ENCODE measurements around the gene TSHZ2. TPM values are rescaled to one million over a fixed set of nuclear protein-coding genes. Genes with fewer than 3 reads are reported as not detected.

Gene TSHZ2
- total RNA-seq, 1 experiment from 2014 or later = 0.07 TPM

- intact Hi-C loops (cut with micrococcal nuclease) = no loop called here
- DNase-seq (ENCODE audit: low read depth, low spot score) (no peak), ATAC-seq (no peak)
- no peaks in the 10 kb centered on the region for H3K79me2 ChIP-seq (ENCODE audit: insufficient read depth, low read length)
- H4K20me1 ChIP-seq (ENCODE audit: insufficient read depth) = no peaks in the 10 kb centered on the region
- no peak for TF ChIP-seq ATF3 (IDR thresholded peaks at IDR 0.05)
- TF ChIP-seq CBX3 (IDR thresholded peaks at IDR 0.05; ENCODE audit: low read depth) = no peak
- no peak for TF ChIP-seq JUND (IDR thresholded peaks at IDR 0.05)
- TF ChIP-seq TCF7L2 (IDR thresholded peaks at IDR 0.05; ENCODE audit: borderline replicate concordance, extremely low read depth, insufficient read depth, insufficient read length) = no peak
- TF ChIP-seq REST (IDR thresholded peaks at IDR 0.05; ENCODE audit: low read depth) = no peak
- no TSS peak for BruUV-seq (replicated peaks)
- ChIA-PET CTCF (no interaction called here), POLR2A (no interaction called here), RAD21 (ENCODE audit: low non-redundant PET in 1 of 2, low total read pairs in 2 of 2, uncharacterized antibody in 2 of 2, unreplicated experiment in 2 of 2) (no interaction called here)
- no peak overlapping the region for H3K27ac ChIP-seq (ENCODE audit: low read depth, low read length)
- no peak overlapping the region for H3K4me3 ChIP-seq (replicated peaks in 1 of 2; ENCODE audit: low read depth in 1 of 2, low read length in 2 of 2)
- no peaks in the 10 kb centered on the region for H3K9me2 ChIP-seq (ENCODE audit: insufficient read depth)
- H3K4me1 ChIP-seq (ENCODE audit: control insufficient read depth in 1 of 2, insufficient read depth in 2 of 2, low read length in 2 of 2) = no peaks in the 10 kb centered on the region
- H3K36me3 ChIP-seq (ENCODE audit: control insufficient read depth in 1 of 2, insufficient read depth in 2 of 2, low read length in 2 of 2) = no peaks in the 10 kb centered on the region
- H3K27me3 ChIP-seq (ENCODE audit: insufficient read depth, low read length) = peaks cover 6% of the 10 kb centered on the region; the same call in 1 of the 2 replicates
- no peak overlapping the region for H3K4me2 ChIP-seq (ENCODE audit: low read length)
- H3K9ac ChIP-seq (ENCODE audit: low read length) = no peak overlapping the region
- no peak overlapping the region for H2AFZ ChIP-seq (ENCODE audit: low read depth, low read length, poor library complexity, severe bottlenecking)
- H3K9me3 ChIP-seq (ENCODE audit: control insufficient read depth in 1 of 2, insufficient read depth in 1 of 2, low read depth in 1 of 2, low read length in 2 of 2) = peaks cover 0 to 7% of the 10 kb centered on the region in 2 experiments; a peak in 1 of 4 replicates
Observed at GRCh38 chr20:53360852-53361251, 388.7 kb downstream of the TSHZ2 start.

GRCh38 chr20:53362736-53363135 lies 390.6 kb downstream of the TSHZ2 start:
- ChIA-PET RAD21 (ENCODE audit: low non-redundant PET in 1 of 2, low total read pairs in 2 of 2, uncharacterized antibody in 2 of 2, unreplicated experiment in 2 of 2) (no interaction called here), POLR2A (no interaction called here), CTCF (no interaction called here)
- BruUV-seq (replicated peaks) = no TSS peak
- Histone ChIP-seq H3K9me2 (ENCODE audit: insufficient read depth) (no peaks in the 10 kb centered on the region), H3K4me2 (ENCODE audit: low read length) (no peak overlapping the region), H4K20me1 (ENCODE audit: insufficient read depth) (no peaks in the 10 kb centered on the region), H3K4me3 (replicated peaks in 1 of 2; ENCODE audit: low read depth in 1 of 2, low read length in 2 of 2) (no peak overlapping the region), H2AFZ (ENCODE audit: low read depth, low read length, poor library complexity, severe bottlenecking) (no peak overlapping the region), H3K4me1 (ENCODE audit: control insufficient read depth in 1 of 2, insufficient read depth in 2 of 2, low read length in 2 of 2) (no peaks in the 10 kb centered on the region), H3K9ac (ENCODE audit: low read length) (no peak overlapping the region), H3K79me2 (ENCODE audit: insufficient read depth, low read length) (no peaks in the 10 kb centered on the region), H3K9me3 (ENCODE audit: control insufficient read depth in 1 of 2, insufficient read depth in 1 of 2, low read depth in 1 of 2, low read length in 2 of 2) (no peaks in the 10 kb centered on the region), H3K27ac (ENCODE audit: low read depth, low read length) (no peak overlapping the region), H3K36me3 (ENCODE audit: control insufficient read depth in 1 of 2, insufficient read depth in 2 of 2, low read length in 2 of 2) (no peaks in the 10 kb centered on the region), H3K27me3 (ENCODE audit: insufficient read depth, low read length) (peaks cover 11% of the 10 kb centered on the region; the same call in 1 of the 2 replicates)
- DNase-seq (ENCODE audit: low read depth, low spot score) = no peak
- ATAC-seq = no peak
- intact Hi-C loops (cut with micrococcal nuclease) = no loop called here
- no peak for TF ChIP-seq FOSL1 (IDR thresholded peaks at IDR 0.05; ENCODE audit: low read depth)

Measured in HCT116 (cell line).